ENCODE results near the gene S100A5.

DNA sequence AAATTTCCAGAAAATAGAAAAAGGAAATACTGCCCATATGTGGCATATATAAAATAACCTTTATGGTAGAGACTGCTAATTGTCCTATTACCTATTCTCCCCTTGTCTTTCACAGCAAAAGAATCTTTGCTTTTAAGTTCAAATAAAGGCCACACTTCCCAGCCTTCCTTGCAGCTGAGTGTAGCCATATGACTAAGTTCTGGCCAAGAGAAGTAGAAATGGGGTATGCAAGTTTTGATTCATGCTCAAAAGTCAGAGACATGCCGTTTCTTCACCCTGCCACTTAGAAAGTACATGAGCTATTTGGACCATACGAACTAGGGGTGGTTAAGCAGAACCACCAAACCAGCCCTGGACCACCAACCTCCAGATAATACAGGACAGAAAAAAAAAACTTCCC, 43.2 kb upstream of the S100A5 start:
- TF ChIP-seq GATAD2B (IDR thresholded peaks at IDR 0.05; ENCODE audit: borderline replicate concordance) (no peak), RBM17 (IDR thresholded peaks at IDR 0.05; ENCODE audit: borderline replicate concordance, low read depth, low read length) (no peak), TAF7 (tag; IDR thresholded peaks at IDR 0.05) (no peak), RBFOX2 (IDR thresholded peaks at IDR 0.05; ENCODE audit: low read depth, low read length) (no peak), PCBP1 (IDR thresholded peaks at IDR 0.05; ENCODE audit: low read depth, low read length, poor library complexity, severe bottlenecking) (no peak), ATF1 (CRISPR knock-in tag; IDR thresholded peaks at IDR 0.05) (no peak), ATF1 (tag; IDR thresholded peaks at IDR 0.05) (no peak), CHD2 (IDR thresholded peaks at IDR 0.05; ENCODE audit: low read depth, low read length) (no peak), FOXM1 (IDR thresholded peaks at IDR 0.05; ENCODE audit: low read depth) (no peak), FOXM1 (CRISPR knock-in tag; IDR thresholded peaks at IDR 0.05; ENCODE audit: low read depth) (no peak)
- TF ChIP-seq, protein P1, sequence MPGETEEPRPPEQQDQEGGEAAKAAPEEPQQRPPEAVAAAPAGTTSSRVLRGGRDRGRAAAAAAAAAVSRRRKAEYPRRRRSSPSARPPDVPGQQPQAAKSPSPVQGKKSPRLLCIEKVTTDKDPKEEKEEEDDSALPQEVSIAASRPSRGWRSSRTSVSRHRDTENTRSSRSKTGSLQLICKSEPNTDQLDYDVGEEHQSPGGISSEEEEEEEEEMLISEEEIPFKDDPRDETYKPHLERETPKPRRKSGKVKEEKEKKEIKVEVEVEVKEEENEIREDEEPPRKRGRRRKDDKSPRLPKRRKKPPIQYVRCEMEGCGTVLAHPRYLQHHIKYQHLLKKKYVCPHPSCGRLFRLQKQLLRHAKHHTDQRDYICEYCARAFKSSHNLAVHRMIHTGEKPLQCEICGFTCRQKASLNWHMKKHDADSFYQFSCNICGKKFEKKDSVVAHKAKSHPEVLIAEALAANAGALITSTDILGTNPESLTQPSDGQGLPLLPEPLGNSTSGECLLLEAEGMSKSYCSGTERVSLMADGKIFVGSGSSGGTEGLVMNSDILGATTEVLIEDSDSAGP (CRISPR knock-in tag; IDR thresholded peaks at IDR 0.05), result no peak

All from K562 (cell line).